Prostate gland (tissue), 2 donors: ENCODE measurements around the gene PROX1. TPM values are rescaled to one million over a fixed set of nuclear protein-coding genes. Genes with fewer than 3 reads are reported as not detected.

Experiments
- DNase-seq: peaks from one replicate; pipeline ENCODE4 v3.0.0-alpha.2; 2019; ENCODE audit warnings: low spot score
- H3K27ac ChIP-seq, 2 donors: fragments of 200-600 bp; sonication (generic); 2 replicates each; pipeline ENCODE4 v1.5.1; 2017 to 2019
- H3K27me3 ChIP-seq: fragments of 200-600 bp; sonication (generic); replicated peaks from 2 replicates; pipeline ENCODE4 v1.5.1; 2019; ENCODE audit not compliant: insufficient read depth
- H3K36me3 ChIP-seq, 2 donors: fragments of 200-600 bp; sonication (generic); 1 replicate in 1 of 2; 2 replicates in 1 of 2; pipeline versions ENCODE4 v1.5.1 to v1.8.1; 2017 to 2019
- H3K4me1 ChIP-seq: fragments of 200-600 bp; sonication (generic); replicated peaks from 2 replicates; pipeline ENCODE4 v1.5.1; 2019
- H3K4me3 ChIP-seq, 2 donors: fragments of 200-600 bp; sonication (generic); 2 replicates each; pipeline ENCODE4 v1.5.1; 2017 to 2019
- H3K9me3 ChIP-seq: fragments of 200-600 bp; sonication (generic); 2 replicates; pipeline ENCODE4 v1.5.1; 2017
- CTCF ChIP-seq, 4 experiments: fragments of 200-600 bp in 2 of 4; fragments of 450-650 bp in 2 of 4; sonication (generic) in 2 of 4; IDR thresholded peaks; 1 replicate in 3 of 4; 2 replicates in 1 of 4; pipeline ENCODE4 v1.5.1; 2016 to 2019; ENCODE audit warnings: antibody characterized with exemption in 4 of 4, mild to moderate bottlenecking in 2 of 4, moderate library complexity in 2 of 4
- POLR2A ChIP-seq: fragments of 450-650 bp; IDR thresholded peaks from one replicate; pipeline ENCODE4 v1.6.1; 2016; ENCODE audit warnings: antibody characterized with exemption, mild to moderate bottlenecking
- POLR2AphosphoS5 ChIP-seq: sonication (generic); formaldehyde crosslinking; IDR thresholded peaks from one replicate; pipeline ENCODE4 v1.6.1; 2017; ENCODE audit warnings: antibody characterized with exemption
- WGBS: methylation state at CpG from one replicate; pipeline ENCODE4 v1.1.5; 2018; 5-methylcytosine and 5-hydroxymethylcytosine counted together
- intact Hi-C: fragments of 100-400 bp; cut with DNase I; formaldehyde crosslinking; loops from one replicate; pipeline ENCODE4 v1.14.2; 2022
- total RNA-seq, 2 donors: library from RNA; depleted of rRNA; stranded (reverse); fragments of >200 nt; gene quantifications; one replicate each; pipeline ENCODE4 v1.1.0, GENCODE V29; 2016

PROX1 gene
- total RNA-seq, 2 donors from 2014 or later, result 1.1 to 6.2 TPM

- Histone ChIP-seq H3K4me1 (no peaks in the 10 kb centered on the region), H3K27me3 (no peaks in the 10 kb centered on the region), H3K4me3 (no peak overlapping the region), H3K36me3 (no peaks in the 10 kb centered on the region), H3K9me3 (no peaks in the 10 kb centered on the region), H3K27ac (no peak overlapping the region)
- peak; percentile 8 for DNase-seq
- intact Hi-C loops, result no loop called here
- TF ChIP-seq CTCF (IDR thresholded peaks at IDR 0.05) (no peak), POLR2AphosphoS5 (peak; percentile 64), POLR2A (no peak)
- 38% methylated on average over 9 of the region's 9 CpGs for WGBS
Measured at GRCh38 chr1:214050513-214051401, 63.0 kb downstream of the PROX1 start.

- no peaks in the 10 kb centered on the region for H3K36me3 ChIP-seq
- intact Hi-C loops, result no loop called here
- no peak for DNase-seq
- no peaks in the 10 kb centered on the region for H3K4me1 ChIP-seq
- no peaks in the 10 kb centered on the region for H3K27me3 ChIP-seq
- no peak overlapping the region for H3K27ac ChIP-seq
- H3K9me3 ChIP-seq, result no peaks in the 10 kb centered on the region
- 94% methylated on average over 4 of the region's 4 CpGs for WGBS
- H3K4me3 ChIP-seq, result no peak overlapping the region
- TF ChIP-seq CTCF (IDR thresholded peaks at IDR 0.05) (no peak), POLR2AphosphoS5 (no peak), POLR2A (no peak)
Measured at GRCh38 chr1:214051786-214052185, 64.0 kb downstream of the PROX1 start.

GRCh38 chr1:214058076-214058475, 70.3 kb downstream of the PROX1 start:
- Histone ChIP-seq H3K27me3 (no peaks in the 10 kb centered on the region), H3K4me1 (no peaks in the 10 kb centered on the region), H3K4me3 (no peak overlapping the region), H3K36me3 (no peaks in the 10 kb centered on the region), H3K27ac (no peak overlapping the region), H3K9me3 (no peaks in the 10 kb centered on the region)
- DNase-seq, result no peak
- intact Hi-C loops, result no loop called here
- TF ChIP-seq POLR2A, result no peak
- TF ChIP-seq POLR2AphosphoS5, result no peak
- no peak for TF ChIP-seq CTCF (IDR thresholded peaks at IDR 0.05)
- WGBS, result 82% methylated on average over 5 of the region's 5 CpGs

- Histone ChIP-seq H3K4me1 (no peaks in the 10 kb centered on the region), H3K36me3 (no peaks in the 10 kb centered on the region), H3K4me3 (no peak overlapping the region), H3K9me3 (no peaks in the 10 kb centered on the region), H3K27me3 (no peaks in the 10 kb centered on the region), H3K27ac (no peak overlapping the region)
- DNase-seq, result no peak
- 86% methylated on average over 6 of the region's 6 CpGs for WGBS
- intact Hi-C loops, result no loop called here
- TF ChIP-seq CTCF (IDR thresholded peaks at IDR 0.05) (no peak), POLR2A (no peak), POLR2AphosphoS5 (no peak)
Measured at GRCh38 chr1:214066190-214066589, 78.4 kb downstream of the PROX1 start.

- intact Hi-C loops, result no loop called here
- DNase-seq, result no peak
- H3K4me3 ChIP-seq, result no peak overlapping the region
- 91% methylated on average over 3 of the region's 3 CpGs for WGBS
- no peak overlapping the region for H3K27ac ChIP-seq
- TF ChIP-seq POLR2A (no peak), POLR2AphosphoS5 (no peak), CTCF (IDR thresholded peaks at IDR 0.05) (no peak)
- no peaks in the 10 kb centered on the region for H3K9me3 ChIP-seq
- H3K36me3 ChIP-seq, result no peaks in the 10 kb centered on the region
- H3K4me1 ChIP-seq, result no peaks in the 10 kb centered on the region
- no peaks in the 10 kb centered on the region for H3K27me3 ChIP-seq
Measured at GRCh38 chr1:214066936-214067335, 79.2 kb downstream of the PROX1 start.
